ENCODE data around the gene GOLGA6C. TPM values are rescaled to one million over a fixed set of nuclear protein-coding genes. Genes with fewer than 3 reads are reported as not detected.

GOLGA6C gene
- total and polyA plus RNA-seq, 2 donors (not counting 3 experiments of a cell fraction or from before 2014, with no cell fraction given), result not detected

GRCh38 chr15:75230551-75231371, 27.4 kb upstream of the GOLGA6C start:
- H3K4me1 ChIP-seq (ENCODE audit: control insufficient read depth, extremely low read depth, insufficient read depth, low read length), result no peaks in the 10 kb centered on the region
- intact Hi-C loops (cut with micrococcal nuclease) (no loop called here), dilution Hi-C loops (cut with MboI; ENCODE audit: extremely low pct_ligation_motif_present, low sequenced_read_pairs) (no loop called here)
- no peaks in the 10 kb centered on the region for H3K79me2 ChIP-seq (ENCODE audit: control insufficient read depth, insufficient read depth, low read length)
- TF ChIP-seq JUN (IDR thresholded peaks at IDR 0.05; ENCODE audit: borderline replicate concordance, insufficient read depth, insufficient read length, low read depth), result no peak
- TF ChIP-seq, protein P1, sequence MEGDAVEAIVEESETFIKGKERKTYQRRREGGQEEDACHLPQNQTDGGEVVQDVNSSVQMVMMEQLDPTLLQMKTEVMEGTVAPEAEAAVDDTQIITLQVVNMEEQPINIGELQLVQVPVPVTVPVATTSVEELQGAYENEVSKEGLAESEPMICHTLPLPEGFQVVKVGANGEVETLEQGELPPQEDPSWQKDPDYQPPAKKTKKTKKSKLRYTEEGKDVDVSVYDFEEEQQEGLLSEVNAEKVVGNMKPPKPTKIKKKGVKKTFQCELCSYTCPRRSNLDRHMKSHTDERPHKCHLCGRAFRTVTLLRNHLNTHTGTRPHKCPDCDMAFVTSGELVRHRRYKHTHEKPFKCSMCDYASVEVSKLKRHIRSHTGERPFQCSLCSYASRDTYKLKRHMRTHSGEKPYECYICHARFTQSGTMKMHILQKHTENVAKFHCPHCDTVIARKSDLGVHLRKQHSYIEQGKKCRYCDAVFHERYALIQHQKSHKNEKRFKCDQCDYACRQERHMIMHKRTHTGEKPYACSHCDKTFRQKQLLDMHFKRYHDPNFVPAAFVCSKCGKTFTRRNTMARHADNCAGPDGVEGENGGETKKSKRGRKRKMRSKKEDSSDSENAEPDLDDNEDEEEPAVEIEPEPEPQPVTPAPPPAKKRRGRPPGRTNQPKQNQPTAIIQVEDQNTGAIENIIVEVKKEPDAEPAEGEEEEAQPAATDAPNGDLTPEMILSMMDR (IDR thresholded peaks at IDR 0.05; ENCODE audit: extremely low read depth in 1 of 2, insufficient read depth in 1 of 2, low read depth in 1 of 2, low read length in 2 of 2), result no peak
- no peak for TF ChIP-seq FOS (IDR thresholded peaks at IDR 0.05; ENCODE audit: borderline replicate concordance, insufficient read depth, low read length)
- TF ChIP-seq, protein P2, sequence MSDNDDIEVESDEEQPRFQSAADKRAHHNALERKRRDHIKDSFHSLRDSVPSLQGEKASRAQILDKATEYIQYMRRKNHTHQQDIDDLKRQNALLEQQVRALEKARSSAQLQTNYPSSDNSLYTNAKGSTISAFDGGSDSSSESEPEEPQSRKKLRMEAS (IDR thresholded peaks at IDR 0.05; ENCODE audit: insufficient read depth, insufficient read length), result no peak
- TF ChIP-seq MYC (IDR thresholded peaks at IDR 0.05; ENCODE audit: low read depth, low read length), result no peak
- TF ChIP-seq EZH2 (IDR thresholded peaks at IDR 0.05; ENCODE audit: borderline replicate concordance, low read depth, low read length, severe bottlenecking), result no peak
- no peak for TF ChIP-seq GATA2 (IDR thresholded peaks at IDR 0.05; ENCODE audit: insufficient read depth, insufficient read length, low read depth, low read length)
- TF ChIP-seq POLR2AphosphoS5 (IDR thresholded peaks at IDR 0.05; ENCODE audit: insufficient read depth, low read depth, low read length), result no peak
- TF ChIP-seq POLR2A (IDR thresholded peaks at IDR 0.05; ENCODE audit: low read depth, low read length), result no peak
- DNase-seq (ENCODE audit: low read depth, low spot score), result no peak
- H3K4me2 ChIP-seq (ENCODE audit: insufficient read depth, low read length), result no peak overlapping the region
- no peaks in the 10 kb centered on the region for H3K9me3 ChIP-seq (replicated peaks; ENCODE audit: control insufficient read depth, insufficient read depth, low read length)
- H2AFZ ChIP-seq (ENCODE audit: low read depth, low read length), result no peak overlapping the region
- ChIA-PET CTCF (no interaction called here), POLR2A (interaction anchor here (0.5 to 0.7 kb wide), 3 partner anchors 11 to 753 kb away, joined by 3 to 4 read pairs (median 3); no protein-coding TSS in a partner anchor)
- no peak overlapping the region for H3K27ac ChIP-seq (ENCODE audit: insufficient read depth, low read depth, low read length)
- no peaks in the 10 kb centered on the region for H4K20me1 ChIP-seq (replicated peaks; ENCODE audit: control insufficient read depth, extremely low read depth, insufficient read depth, low read length)
- no peaks in the 10 kb centered on the region for H3K36me3 ChIP-seq (ENCODE audit: control insufficient read depth in 2 of 2, extremely low read depth in 1 of 2, insufficient read depth in 2 of 2, low read length in 2 of 2)
- no peaks in the 10 kb centered on the region for H3K9me1 ChIP-seq (replicated peaks; ENCODE audit: control insufficient read depth, extremely low read depth, insufficient read depth, low read length)
- H3K27me3 ChIP-seq (ENCODE audit: control insufficient read depth in 2 of 2, insufficient read depth in 2 of 2, low read length in 2 of 2), result no peaks in the 10 kb centered on the region
- no peak overlapping the region for H3K4me3 ChIP-seq (replicated peaks in 1 of 3; ENCODE audit: insufficient read depth in 1 of 3, low read depth in 1 of 3, low read length in 3 of 3)
- H3K9ac ChIP-seq (replicated peaks; ENCODE audit: extremely low read depth, insufficient read depth, low read length), result no peak overlapping the region
- no peak for FAIRE-seq
- no TSS peak for BruUV-seq (replicated peaks)
